HG03439 (cell line): ENCODE results near the gene VPS9D1.

Experiments used
- ATAC-seq: cut with Tn5 transposase; IDR thresholded peaks from one replicate; pipeline ENCODE4 v1.9.1; 2021; ENCODE audit warnings: mild to moderate bottlenecking, moderate library complexity; ENCODE audit not compliant: unreplicated experiment

VPS9D1 gene

DNA sequence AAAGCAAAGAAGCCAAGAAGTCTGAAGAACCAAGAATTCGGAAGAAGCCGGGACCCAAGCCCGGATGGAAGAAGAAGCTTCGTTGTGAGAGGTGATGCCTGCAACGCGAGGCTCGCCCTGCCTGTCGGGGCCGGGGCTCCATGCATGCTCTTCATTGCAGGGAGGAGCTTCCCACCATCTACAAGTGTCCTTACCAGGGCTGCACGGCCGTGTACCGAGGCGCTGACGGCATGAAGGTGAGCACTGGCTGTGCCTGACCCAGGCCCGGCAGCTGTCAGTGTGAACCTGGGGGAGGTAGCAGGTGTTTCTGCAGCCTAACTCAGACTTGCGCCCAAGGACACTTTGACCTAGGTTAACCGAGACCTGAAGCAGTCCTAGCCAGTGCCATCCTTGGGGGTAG, 12.6 kb upstream of the VPS9D1 start:
- ATAC-seq = no peak

DNA sequence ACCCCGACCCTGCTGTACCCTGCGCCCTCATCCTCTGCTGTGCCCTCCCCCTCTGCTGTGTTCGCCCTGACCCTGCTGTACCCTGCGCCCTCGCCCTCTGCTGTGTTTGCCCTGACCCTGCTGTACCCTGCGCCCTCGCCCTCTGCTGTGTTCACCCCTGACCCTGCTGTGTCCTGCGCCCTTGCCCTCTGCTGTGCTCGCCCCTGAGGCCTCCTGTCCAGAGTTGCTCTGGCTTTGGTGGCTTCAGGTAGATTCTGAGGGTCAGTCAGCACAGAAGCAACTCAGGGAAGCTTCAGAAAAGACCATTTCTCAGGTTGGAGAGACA, 12.2 kb upstream of the VPS9D1 start:
- ATAC-seq = no peak

DNA sequence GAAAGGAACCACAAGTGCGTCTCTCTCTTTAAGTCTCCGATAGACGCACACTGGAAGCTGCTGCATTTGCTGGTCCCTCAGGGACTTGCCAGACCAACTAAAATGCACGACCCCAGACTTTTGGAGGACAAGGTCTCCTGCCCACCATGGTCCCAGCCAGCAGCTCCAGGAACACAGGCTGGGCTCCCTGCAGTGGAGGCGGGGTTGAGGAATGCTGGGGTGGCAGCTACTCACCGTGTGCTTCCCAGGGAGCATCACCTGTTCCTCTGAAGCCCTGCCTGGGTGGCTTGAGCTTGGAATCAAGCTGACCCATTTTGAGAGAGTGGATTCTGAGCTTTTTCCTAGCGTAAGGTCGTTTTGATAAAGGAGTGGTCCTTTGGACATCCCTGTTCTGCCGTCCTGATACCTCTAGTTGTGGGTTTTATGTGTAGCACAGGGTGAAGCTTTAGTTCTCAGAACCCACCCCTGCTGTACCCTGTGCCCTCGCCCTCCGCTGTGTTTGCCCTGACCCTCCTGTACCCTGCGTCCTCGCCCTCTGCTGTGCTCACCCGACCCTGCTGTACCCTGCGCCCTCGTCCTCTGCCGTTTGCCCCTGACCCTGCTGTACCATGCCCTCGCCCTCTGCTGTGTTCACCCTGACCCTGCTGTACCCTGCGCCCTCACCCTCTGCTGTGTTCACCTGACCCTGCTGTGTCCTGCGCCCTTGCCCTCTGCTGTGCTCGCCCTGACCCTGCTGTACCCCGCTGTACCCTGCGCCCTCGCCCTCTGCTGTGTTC, 11.6 kb upstream of the VPS9D1 start:
- ATAC-seq = no peak

DNA sequence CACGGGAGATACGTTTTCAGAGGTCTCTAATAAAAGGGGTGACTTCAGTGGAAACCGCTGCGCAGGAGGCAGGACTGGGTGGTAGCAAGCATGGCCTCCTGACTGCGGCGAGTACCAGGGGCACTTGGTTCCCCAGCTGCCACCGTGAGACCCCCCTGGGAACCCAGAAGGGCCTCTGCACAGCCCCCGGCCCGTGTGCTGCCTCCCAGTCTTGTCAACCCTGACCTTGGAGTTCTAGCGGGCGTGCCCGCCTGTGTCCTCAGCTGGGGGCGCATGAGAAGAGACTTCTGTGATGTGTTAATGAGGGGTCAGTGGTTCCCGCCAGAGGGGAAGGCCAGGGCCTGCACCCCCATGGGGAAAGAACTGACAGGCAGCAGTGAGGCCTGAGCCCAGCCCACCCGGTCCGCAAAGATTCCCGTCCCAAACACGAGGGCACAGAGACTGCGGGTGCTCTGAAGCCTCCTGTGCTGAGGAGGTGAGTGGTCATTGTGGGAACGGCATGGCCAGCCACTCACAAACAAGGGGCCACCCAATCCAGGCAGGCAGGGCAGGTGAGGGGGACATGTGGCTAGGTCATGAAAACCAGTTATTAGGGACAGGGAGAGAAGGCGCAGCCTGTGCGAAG, 10.0 kb upstream of the VPS9D1 start:
- ATAC-seq = no peak

DNA sequence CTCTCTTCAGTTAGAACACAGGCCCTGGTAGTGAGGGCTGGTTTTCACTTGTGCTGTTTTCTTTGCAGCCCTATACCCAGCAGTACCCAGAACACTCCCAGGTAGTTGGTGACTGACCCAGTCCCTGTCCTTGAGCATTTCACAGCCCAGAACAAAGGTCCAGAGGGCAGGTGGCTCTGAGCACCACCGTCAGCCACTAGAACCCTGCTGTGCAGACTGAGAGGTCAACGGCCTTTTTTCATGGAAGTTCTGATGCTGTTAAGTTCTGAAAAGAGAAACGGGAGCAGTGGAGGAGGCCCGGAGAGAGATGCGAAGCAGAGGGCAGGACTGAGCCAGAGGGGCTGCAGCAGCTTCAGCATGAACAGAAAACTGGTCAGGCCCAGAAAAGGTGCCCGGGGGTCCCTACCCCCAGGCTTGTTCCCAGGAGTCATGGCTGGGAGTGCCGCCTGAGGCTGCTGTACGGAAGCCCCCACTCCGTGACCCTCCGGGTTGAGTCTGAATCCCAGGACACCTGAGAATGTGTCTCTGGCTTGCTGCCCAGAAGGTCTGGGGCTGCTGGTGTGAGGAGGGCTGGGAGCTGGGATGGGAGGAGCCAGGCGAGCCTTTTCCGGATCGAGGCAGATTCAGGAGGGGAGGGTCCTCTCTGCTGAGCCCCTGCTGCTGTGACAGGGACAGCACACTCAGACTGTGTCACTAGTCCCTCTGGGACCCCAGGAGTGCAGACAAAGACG, 9.3 kb upstream of the VPS9D1 start:
- no peak for ATAC-seq

DNA sequence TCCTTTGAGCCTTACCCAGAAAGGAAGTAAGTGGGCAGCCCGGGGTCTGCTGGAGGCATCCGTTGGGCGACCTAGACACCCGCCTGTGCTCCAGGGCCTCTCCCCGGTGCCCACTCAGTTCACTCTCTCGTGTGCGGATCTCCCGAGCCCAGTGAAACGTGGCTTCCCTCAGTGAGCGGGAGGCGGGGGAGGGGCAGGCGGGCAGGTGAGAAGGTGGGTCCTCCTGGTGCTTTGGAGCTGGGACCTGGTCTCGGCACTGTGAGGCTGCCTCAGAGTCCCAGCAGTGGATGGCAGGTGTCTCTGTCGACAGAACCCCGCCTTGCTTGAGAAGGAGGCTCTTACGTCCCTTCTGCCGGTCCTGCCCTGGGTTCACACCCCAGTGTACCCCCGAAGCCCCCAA, 8.6 kb upstream of the VPS9D1 start:
- ATAC-seq = no peak

DNA sequence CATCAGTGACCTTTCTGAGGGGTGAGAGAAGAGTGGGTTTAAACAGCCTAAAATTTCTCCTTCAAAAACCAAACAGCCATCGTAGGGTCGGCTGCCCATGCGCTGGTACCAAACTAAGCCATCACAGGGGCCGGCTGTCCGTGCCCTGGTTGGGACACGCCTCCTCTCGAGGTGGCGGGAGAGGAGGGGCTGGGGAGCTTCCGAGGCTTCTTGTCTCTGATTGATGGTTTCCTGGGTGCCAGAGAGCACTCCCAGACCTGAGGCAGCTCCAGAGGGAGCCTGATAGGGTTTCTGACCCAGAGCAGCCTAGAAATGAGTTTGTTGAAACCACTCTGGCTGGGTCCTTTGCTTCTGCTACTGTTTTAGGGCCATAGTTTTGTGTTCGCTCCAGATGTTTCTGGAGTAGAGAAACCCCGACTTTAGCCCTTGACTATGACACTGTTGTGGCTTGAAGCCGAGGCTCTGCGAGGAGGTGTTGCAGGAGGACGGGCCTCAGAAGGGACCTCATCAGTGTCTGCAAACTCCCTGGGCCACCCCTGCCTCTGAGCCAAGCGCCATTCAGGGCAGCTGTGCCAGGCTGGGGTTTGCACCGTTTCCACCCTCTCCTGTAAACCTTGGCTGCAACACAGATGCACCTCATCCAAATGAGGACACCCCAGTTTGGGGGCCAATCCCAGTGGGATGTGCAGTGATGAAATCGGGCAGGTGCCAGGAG, 6.9 kb upstream of the VPS9D1 start:
- ATAC-seq = no peak

DNA sequence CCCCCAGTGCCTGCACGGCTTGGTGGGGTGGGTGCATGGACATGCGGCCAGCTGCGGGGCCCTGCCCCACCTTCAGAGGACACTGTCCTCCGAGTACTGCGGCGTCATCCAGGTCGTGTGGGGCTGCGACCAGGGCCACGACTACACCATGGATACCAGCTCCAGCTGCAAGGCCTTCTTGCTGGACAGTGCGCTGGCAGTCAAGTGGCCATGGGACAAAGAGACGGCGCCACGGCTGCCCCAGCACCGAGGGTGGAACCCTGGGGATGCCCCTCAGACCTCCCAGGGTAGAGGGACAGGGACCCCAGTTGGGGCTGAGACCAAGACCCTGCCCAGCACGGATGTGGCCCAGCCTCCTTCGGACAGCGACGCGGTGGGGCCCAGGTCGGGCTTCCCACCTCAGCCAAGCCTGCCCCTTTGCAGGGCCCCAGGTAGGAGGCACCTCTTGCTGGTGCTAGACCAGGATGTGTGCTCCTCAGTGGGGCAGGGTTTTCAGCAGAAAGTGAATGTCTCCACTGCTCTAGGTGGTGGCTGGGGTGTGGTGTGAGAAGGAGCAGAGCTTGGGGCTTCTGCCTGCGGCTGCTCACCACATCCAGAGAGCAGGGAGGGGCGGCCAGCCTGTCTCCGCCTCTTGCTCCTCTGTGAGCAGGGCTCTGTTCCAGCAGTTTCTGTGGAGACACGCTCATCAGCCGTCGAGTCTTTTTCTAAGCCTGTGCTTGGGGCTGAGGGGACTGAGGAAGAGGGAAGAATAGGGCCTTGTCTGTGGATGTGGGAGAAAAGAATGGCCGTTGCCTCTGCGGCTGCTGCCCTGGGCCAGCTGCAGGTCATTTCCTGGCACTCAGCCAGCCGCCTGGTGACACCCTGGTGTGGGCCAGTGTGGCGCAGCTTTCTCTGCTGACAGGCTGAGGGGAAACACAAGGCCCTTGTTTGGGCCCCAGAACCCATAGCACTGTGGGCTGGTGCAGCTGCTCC, 2.9 kb upstream of the VPS9D1 start:
- ATAC-seq = no peak

DNA sequence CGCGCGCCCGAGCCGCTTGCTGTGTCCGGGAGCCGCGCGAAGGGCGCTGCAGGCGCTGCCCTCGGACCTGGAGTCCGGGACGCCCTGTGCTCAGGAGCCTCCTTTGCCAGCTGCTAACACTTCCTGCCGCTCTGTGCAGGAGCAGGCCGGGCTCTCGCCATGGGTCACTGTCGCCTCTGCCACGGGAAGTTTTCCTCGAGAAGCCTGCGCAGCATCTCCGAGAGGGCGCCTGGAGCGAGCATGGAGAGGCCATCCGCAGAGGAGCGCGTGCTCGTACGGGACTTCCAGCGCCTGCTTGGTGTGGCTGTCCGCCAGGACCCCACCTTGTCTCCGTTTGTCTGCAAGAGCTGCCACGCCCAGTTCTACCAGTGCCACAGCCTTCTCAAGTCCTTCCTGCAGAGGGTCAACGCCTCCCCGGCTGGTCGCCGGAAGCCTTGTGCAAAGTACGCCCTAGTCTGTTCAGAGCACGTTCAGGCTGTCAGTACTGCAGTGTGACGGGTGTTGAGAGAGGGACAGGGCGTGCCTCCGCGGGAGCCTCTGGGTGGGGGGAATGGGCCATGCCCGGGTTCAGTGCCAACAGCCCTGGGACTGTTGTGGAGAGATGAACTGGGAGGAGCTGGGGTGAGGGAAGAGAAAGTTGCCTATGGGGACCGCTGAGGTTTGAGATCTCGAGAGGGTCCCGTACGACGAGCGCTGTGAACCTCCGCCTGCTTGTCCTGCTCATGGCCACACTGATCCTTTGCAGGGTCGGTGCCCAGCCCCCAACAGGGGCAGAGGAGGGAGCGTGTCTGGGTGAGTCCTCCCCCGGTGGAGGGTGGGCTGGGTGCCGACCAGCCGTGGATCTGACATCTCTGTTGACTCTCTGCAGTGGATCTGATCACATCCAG, 1.9 kb upstream of the VPS9D1 start:
- ATAC-seq = peak; percentile 11

DNA sequence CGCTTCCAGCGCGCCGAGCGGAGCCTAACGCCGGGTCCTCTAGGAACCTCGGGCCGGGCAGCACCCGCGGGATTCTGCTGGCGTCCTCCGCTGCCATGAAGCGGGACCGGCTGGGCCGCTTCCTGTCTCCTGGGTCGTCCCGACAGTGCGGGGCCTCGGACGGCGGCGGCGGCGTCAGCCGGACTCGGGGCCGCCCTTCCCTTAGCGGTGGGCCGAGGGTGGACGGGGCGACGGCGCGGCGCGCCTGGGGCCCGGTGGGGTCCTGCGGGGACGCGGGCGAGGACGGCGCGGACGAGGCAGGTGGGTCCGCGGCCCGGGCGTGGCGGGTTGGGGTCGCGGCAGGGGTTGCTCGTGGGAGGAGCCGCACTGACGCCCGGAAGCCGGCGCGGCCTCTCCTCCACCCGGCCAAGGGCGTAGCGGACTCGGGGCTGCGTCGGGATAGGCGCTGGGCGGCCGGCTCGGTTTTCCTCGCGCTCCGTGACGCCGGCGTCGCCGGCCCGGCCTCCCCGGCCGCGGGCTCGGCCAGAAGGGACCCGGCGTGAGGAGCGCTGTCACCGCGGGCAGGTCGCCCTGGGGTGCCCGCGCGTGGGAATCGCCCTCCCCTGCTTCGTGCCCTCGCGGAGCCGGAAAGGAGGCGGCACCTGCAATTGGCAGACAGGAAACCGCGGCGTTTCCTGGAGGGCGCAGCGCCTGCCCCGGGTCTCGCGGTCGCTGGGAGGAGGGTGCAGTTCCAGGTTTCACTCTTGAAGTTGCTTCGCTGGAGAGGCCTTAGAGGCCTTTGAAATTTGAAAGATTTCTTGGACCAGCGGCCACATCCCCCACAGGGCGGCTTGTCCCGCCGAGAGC, 1.1 kb upstream of the VPS9D1 start:
- peak; percentile 29 for ATAC-seq

DNA sequence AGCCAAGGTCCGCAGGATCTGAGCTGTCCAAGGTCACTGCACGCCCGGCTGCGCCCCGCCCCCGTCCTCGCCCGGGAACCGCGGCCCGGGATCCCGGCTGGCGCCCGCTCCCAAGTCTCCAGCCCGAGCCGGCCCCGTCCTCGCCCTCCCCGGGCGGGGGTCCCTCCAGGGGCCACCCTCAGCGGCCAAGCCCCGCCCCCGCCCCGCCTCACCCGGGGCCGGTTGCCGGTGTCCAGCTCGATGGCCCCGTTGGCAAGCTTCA, 216 bp downstream of the VPS9D1 start:
- peak; percentile 28 for ATAC-seq

DNA sequence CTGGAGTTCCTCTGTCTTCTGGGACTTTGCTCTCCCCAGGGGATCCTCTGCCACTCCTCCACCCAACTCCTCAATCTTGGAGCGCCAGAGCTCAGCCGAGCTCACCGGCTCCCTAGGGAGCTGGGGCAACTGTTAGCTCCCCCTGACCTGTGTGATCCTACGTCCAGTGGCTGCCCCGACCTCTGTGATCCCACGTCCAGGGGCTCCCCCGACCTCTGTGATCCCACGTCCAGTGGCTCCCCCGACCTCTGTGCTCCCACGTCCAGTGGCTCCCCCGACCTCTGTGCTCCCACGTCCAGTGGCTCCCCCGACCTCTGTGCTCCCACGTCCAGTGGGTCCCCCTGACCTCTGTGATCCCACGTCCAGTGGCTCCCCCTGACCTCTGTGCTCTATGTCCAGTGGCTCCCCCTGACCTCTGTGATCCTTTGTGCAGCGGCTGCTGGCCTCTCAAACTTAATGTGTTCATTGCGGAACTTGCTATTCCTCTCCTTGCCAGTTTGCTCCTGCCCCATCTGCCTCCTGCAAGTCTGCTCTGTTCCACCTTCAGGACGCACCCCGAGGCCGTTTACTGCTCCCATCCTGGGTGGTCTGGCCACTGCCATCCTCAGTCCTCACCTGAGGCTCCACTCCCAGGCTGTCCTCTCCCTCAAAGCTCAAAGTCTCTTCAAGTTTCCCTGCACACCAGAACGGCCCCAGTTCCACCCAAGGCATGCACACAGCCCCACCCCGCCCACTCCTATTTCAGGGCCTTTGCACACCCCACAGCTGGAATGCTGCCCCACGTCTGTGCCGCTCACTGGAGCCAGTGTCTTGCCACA, 2.8 kb downstream of the VPS9D1 start:
- ATAC-seq = no peak

DNA sequence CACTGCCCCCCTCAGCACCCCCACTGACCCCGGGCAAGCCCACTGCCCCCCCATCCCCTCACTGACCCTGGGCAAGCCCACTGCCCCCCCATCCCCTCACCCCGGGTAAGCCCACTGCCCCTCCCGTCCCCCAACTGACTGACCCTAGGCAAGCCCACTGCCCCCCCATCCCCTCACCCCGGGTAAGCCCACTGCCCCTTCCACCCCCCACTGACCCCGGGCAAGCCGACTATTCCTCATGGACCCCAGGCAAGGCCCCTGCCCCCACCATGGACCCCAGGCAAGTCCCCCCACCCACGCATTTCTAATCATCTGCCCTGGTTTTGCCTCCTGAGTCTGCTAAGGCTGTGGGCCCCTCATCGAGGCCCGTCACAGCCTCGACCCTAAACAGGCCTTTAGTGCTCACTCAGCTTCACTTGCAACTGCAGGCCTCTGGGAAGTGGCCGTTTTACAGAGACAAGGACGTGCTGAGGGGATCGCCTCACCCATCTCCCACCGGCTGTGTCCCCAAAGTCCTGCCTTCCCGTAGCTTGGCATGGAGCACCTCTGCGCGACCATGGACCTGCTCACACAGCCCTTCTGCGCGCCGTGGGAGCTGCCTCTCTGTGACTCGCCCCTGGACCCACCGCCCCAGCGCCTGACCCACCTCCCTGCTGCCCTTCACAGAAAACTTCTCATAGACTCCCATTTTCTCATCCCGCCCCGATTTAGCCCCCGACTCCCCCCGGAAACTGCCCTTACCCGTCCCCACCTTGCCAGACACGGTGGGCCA, 3.6 kb downstream of the VPS9D1 start:
- ATAC-seq = no peak

DNA sequence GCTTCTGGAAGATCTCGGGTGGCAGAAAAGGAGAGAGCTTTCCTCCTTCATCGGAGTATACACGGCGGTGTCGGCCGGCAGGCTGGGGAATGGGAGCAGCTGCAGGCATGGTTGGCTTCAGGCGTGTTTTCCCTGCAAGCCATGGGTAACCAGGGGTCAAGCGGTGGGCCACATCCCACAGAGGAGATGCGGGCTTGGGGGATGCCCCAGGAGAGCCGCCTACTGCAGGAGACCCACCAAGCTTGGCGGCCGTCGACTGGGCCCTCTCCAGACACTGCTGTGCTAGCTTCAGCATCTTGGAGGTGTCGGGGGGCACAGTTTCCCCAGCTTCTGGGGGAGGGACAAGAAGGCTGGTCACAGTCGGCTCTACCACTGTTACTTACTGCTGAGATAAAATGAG, 4.2 kb downstream of the VPS9D1 start:
- ATAC-seq = no peak

DNA sequence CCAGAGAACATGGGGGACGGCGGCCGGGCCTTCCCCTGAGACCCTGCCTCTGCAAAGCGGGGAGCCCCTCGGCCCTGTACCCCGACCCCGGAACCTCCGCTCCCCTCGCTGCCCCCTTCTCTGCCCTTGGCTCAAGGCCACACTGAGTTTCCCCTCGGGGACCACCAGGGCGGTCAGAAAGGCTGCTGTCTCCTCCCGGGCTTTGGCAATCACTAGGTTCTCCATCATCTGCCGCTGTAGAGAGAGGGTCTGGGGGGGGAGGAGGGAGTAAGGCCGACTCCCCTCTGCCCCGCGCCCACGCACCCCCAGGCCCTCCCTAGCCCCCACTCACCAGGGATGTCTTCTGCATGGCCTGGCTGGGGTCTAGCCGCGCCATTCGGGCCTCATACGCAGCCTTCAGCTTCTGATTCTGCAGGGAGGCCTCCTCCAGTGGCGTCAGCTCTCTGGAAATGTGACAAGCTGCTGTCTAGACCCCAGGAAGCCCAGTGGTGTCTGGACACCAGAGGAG, 8.4 kb downstream of the VPS9D1 start:
- ATAC-seq = no peak

DNA sequence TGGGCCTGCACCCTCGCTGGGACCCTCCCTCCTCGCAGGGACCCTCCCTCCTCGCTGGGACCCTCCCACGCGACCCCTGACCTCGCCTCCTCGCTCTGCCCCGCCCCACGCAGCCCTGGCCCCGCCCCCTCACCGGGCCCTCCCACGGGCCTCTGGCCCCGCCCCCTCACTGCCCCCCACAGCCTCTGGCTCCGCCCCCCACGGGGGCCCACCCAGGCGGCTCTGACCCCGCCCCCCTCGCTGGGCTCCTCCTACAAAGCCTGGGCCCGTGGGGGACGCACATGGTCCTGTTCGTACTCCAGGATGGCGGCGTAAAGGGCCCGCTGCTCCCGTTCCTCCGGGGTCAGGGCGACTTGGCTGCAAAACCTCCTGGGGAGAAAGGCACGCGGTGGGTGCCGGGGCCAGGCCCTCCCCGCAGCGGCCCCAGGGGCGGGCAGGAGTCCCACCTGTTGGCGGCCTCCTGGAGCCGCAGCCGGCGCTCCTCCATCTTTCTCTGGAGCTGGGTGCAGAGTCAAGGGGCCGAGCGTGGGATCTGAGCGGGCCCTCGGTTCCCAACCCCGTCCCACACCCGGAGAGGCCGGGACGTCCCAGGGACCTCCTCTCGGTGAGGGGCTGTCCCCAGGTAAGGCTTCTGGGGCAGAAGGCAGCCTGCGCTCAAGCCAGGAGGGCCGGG, 9.0 kb downstream of the VPS9D1 start:
- ATAC-seq = peak; percentile 54
